ENCODE data around the gene TAL2.

The TAL2 gene

DNA sequence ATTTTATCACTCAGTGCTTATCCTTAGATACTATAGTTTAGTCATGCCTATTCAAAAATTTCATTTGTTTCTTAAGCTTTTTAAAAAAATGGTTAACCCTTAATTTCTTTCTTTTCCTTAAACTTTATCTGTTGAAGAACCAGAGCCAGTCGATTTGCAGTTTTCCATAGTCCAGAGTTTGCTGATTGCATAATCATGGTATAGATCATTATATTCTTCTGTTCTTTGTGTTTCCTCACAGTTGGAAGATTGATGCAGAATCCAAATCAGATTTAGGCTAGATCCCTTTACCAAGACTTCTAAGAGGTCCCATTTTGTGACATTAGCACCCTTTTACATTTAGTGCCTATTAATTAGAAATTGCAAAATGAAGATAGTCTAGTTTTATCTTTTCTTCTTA, 50.0 kb downstream of the TAL2 start:
- Histone ChIP-seq H3K27me3 (ENCODE audit: control insufficient read depth in 1 of 2, insufficient read depth in 2 of 2, low read length in 2 of 2) (no peaks in the 10 kb centered on the region), H3K27ac (ENCODE audit: low read depth, low read length) (no peak overlapping the region), H3K4me3 (ENCODE audit: low read depth in 1 of 2, low read length in 2 of 2) (no peak overlapping the region), H3K9me3 (ENCODE audit: low read length) (no peaks in the 10 kb centered on the region), H3K36me3 (ENCODE audit: insufficient read depth, low read length) (no peaks in the 10 kb centered on the region), H3K9ac (ENCODE audit: low read length) (no peak overlapping the region), H3K4me1 (ENCODE audit: insufficient read depth, low read length) (no peaks in the 10 kb centered on the region)
